PC-3 (cell line): ENCODE data around the gene SLC22A2.

Experiments
- CTCF ChIP-seq: fragments of 300-600 bp; sonication (generic); conservative IDR thresholded peaks from 2 replicates; pipeline ENCODE4 v1.5.1; 2017; ENCODE audit warnings: antibody characterized with exemption, low read depth, mild to moderate bottlenecking, low read length
- EZH2 ChIP-seq: fragments of 300-600 bp; sonication (generic); IDR thresholded peaks from one replicate; pipeline ENCODE4 v1.6.1; 2017; ENCODE audit warnings: antibody characterized with exemption, mild to moderate bottlenecking, low read length; ENCODE audit not compliant: unreplicated experiment

GRCh38 chr6:160299559-160299958, 40.9 kb upstream of the SLC22A2 start:
- TF ChIP-seq CTCF: no peak
- TF ChIP-seq EZH2: no peak
